IMR-90 (cell line): ENCODE results near the gene LDB1. TPM values are rescaled to one million over a fixed set of nuclear protein-coding genes. Genes with fewer than 3 reads are reported as not detected.

Source experiments
- ATAC-seq: fragments of 200-7000 bp; cut with Tn5 transposase; 2 replicates; pipeline ENCODE4 v1.9.1; 2020; ENCODE audit warnings: low read depth, mild to moderate bottlenecking, moderate library complexity
- BruUV-seq: library from RNA; stranded (reverse); fragments of 400-500 nt; replicated peaks from 2 replicates; lab custom pipeline; 2021; lab: Mats Ljungman, UMichigan
- CTCF ChIA-PET: fragments of 300-600 bp; formaldehyde crosslinking; extraction: SDS; loops from one replicate; lab custom pipeline; 2021; ENCODE audit warnings: antibody characterized with exemption; lab: Yijun Ruan, JAX
- POLR2A ChIA-PET: fragments of 300-600 bp; sonication (Branson Sonifier 250); formaldehyde crosslinking; loops from one replicate; lab custom pipeline; 2022; ENCODE audit warnings: antibody characterized with exemption; ENCODE audit not compliant: unreplicated experiment; lab: Charles Lee
- DNase-seq: peaks from one replicate; pipeline ENCODE4 v3.0.0; 2013
- H2AFZ ChIP-seq: replicated peaks from 2 replicates; pipeline ENCODE3; 2013; ENCODE audit warnings: low read length, mild to moderate bottlenecking; ENCODE audit not compliant: poor library complexity
- H2AK5ac ChIP-seq: 2 replicates; pipeline ENCODE4 v1.6.1; 2013; ENCODE audit warnings: low read depth, low read length, inconsistent platforms
- H2AK9ac ChIP-seq: replicated peaks from 2 replicates; pipeline ENCODE3; 2013; ENCODE audit warnings: mild to moderate bottlenecking, low read depth, low read length, moderate library complexity; ENCODE audit not compliant: poor library complexity
- H2BK120ac ChIP-seq: 2 replicates; pipeline ENCODE4 v1.6.1; 2013; ENCODE audit warnings: low read depth, low read length, inconsistent platforms
- H2BK15ac ChIP-seq: 3 replicates; pipeline ENCODE4 v1.6.1; 2013; ENCODE audit warnings: low read depth, low read length, inconsistent platforms
- H2BK20ac ChIP-seq: 2 replicates; pipeline ENCODE4 v1.6.1; 2013; ENCODE audit warnings: low read depth, mild to moderate bottlenecking, inconsistent platforms, low read length, moderate library complexity
- H2BK5ac ChIP-seq: 2 replicates; pipeline ENCODE4 v1.6.1; 2013; ENCODE audit warnings: mild to moderate bottlenecking, low read depth, low read length, inconsistent platforms; ENCODE audit not compliant: poor library complexity, severe bottlenecking
- H3K14ac ChIP-seq: replicated peaks from 2 replicates; pipeline ENCODE4 v1.6.1; 2013; ENCODE audit warnings: low read depth, low read length, inconsistent platforms
- H3K18ac ChIP-seq: 2 replicates; pipeline ENCODE4 v1.6.1; 2013; ENCODE audit warnings: low read depth, low read length, control low read depth
- H3K23ac ChIP-seq: 2 replicates; pipeline ENCODE4 v1.6.1; 2013; ENCODE audit warnings: low read depth, low read length, inconsistent platforms
- H3K27ac ChIP-seq: 2 replicates; pipeline ENCODE4 v1.5.1; 2013; ENCODE audit warnings: mild to moderate bottlenecking, control low read depth, low read length; ENCODE audit not compliant: insufficient read depth
- H3K27me3 ChIP-seq: 2 replicates; pipeline ENCODE4 v1.6.1; 2013; ENCODE audit warnings: low read length; ENCODE audit not compliant: control insufficient read depth, insufficient read depth
- H3K36me3 ChIP-seq: 2 replicates; pipeline ENCODE4 v1.6.1; 2013; ENCODE audit warnings: low read length, mixed read lengths; ENCODE audit not compliant: control insufficient read depth, insufficient read depth
- H3K4ac ChIP-seq: 2 replicates; pipeline ENCODE4 v1.6.1; 2013; ENCODE audit warnings: low read depth, low read length, inconsistent platforms
- H3K4me1 ChIP-seq: 2 replicates; pipeline ENCODE4 v1.6.1; 2013; ENCODE audit warnings: low read length, mixed read lengths; ENCODE audit not compliant: control insufficient read depth, insufficient read depth
- H3K4me2 ChIP-seq: 2 replicates; pipeline ENCODE4 v1.6.1; 2013; ENCODE audit warnings: low read depth, mild to moderate bottlenecking, control low read depth, low read length, moderate library complexity
- H3K4me3 ChIP-seq: 2 replicates; pipeline ENCODE4 v1.5.1; 2013; ENCODE audit warnings: low read depth, mild to moderate bottlenecking, control low read depth, low read length, moderate library complexity; ENCODE audit not compliant: insufficient read depth
- H3K56ac ChIP-seq: 2 replicates; pipeline ENCODE4 v1.6.1; 2013; ENCODE audit warnings: low read length, inconsistent platforms; ENCODE audit not compliant: insufficient read depth; ENCODE audit errors: extremely low read depth
- H3K79me1 ChIP-seq, 2 experiments: 2 replicates each; pipeline ENCODE4 v1.6.1; 2013; ENCODE audit warnings: low read length in 2 of 2, inconsistent platforms in 1 of 2, low read depth in 1 of 2
- H3K9ac ChIP-seq: 2 replicates; pipeline ENCODE4 v1.6.1; 2013; ENCODE audit warnings: low read depth, low read length, control low read depth
- H3K9me1 ChIP-seq: 2 replicates; pipeline ENCODE4 v1.6.1; 2013; ENCODE audit warnings: low read length, inconsistent platforms; ENCODE audit not compliant: insufficient read depth
- H3K9me3 ChIP-seq: 2 replicates; pipeline ENCODE4 v1.6.1; 2013; ENCODE audit warnings: low read length; ENCODE audit not compliant: control insufficient read depth, insufficient read depth
- H4K20me1 ChIP-seq: 2 replicates; pipeline ENCODE4 v1.6.1; 2013; ENCODE audit warnings: low read length, inconsistent platforms; ENCODE audit not compliant: insufficient read depth
- H4K5ac ChIP-seq: 2 replicates; pipeline ENCODE4 v1.6.1; 2013; ENCODE audit warnings: mild to moderate bottlenecking, low read depth, low read length, control low read depth
- H4K8ac ChIP-seq, 2 experiments: 2 replicates each; pipeline ENCODE4 v1.6.1; 2013; ENCODE audit warnings: low read depth in 2 of 2, low read length in 2 of 2, control low read depth in 1 of 2, inconsistent platforms in 1 of 2
- H4K91ac ChIP-seq: 2 replicates; pipeline ENCODE4 v1.6.1; 2013; ENCODE audit warnings: low read depth, low read length, inconsistent platforms; ENCODE audit not compliant: insufficient read depth
- MAZ ChIP-seq: IDR thresholded peaks from 2 replicates; pipeline ENCODE4 v1.6.1; 2012; ENCODE audit warnings: low read depth, mild to moderate bottlenecking, low read length, improper control_type of control experiment, moderate library complexity, borderline replicate concordance
- RAD21 ChIP-seq: IDR thresholded peaks from 2 replicates; pipeline ENCODE4 v1.6.1; 2012; ENCODE audit warnings: low read length, improper control_type of control experiment
- WGBS, 2 experiments: methylation state at CpG; one replicate each; pipeline versions ENCODE4 v1.1.5 to v1.1.7; 2013; ENCODE audit warnings: missing lambda C conversion rate in 2 of 2; ENCODE audit not compliant: insufficient read length in 1 of 2; ENCODE audit errors: extremely low coverage in 2 of 2; 5-methylcytosine and 5-hydroxymethylcytosine counted together
- dilution Hi-C: fragments of 300-500 bp; cut with HindIII; formaldehyde crosslinking; loops from one replicate; pipeline ENCODE4 v1.14.3; 2018; ENCODE audit warnings: low sequenced_read_pairs; ENCODE audit not compliant: unreplicated experiment
- in situ Hi-C: fragments of 300-500 bp; cut with MboI; formaldehyde crosslinking; loops from 3 replicates; pipeline ENCODE4 v1.14.3; 2019; ENCODE audit warnings: low sequenced_read_pairs, inconsistent platforms, mixed read lengths
- intact Hi-C: fragments of 100-400 bp; cut with micrococcal nuclease; formaldehyde crosslinking; loops from 2 replicates; pipeline ENCODE4 v1.10.0; 2022
- polyA plus RNA-seq, 3 experiments: library from polyadenylated mRNA; depleted of rRNA; stranded (reverse); fragments of >200 nt; gene quantifications; 2 replicates each; pipeline ENCODE4 v1.2.3, GENCODE V29; 2012; ENCODE audit warnings: low replicate concordance in 1 of 3
- total RNA-seq: library from RNA; depleted of rRNA; stranded (reverse); fragments of >200 nt; gene quantifications from 2 replicates; pipeline ENCODE4 v1.2.3, GENCODE V29; 2012

LDB1 gene
- total and polyA plus RNA-seq, 2 of the 4 experiments (the other 2 are of a cell fraction): 47.9 to 92.4 TPM

GRCh38 chr10:102120991-102121738, 997 bp upstream of the LDB1 start:
- peak overlapping the region; percentile 91 for H3K27ac ChIP-seq

More at GRCh38 chr10:102120991-102121738, 997 bp upstream of the LDB1 start:
- Histone ChIP-seq H3K9ac (peak overlapping the region; percentile 98), H2AK5ac (peak overlapping the region; percentile 90), H3K4ac (peak overlapping the region; percentile 93), H3K14ac (peak overlapping the region; percentile 99), H3K4me3 (peak overlapping the region; percentile 89), H3K9me3 (no peaks in the 10 kb centered on the region), H4K8ac (peak overlapping the region; percentile 53 to 91), H4K5ac (peak overlapping the region; percentile 90), H2AFZ (peak overlapping the region; percentile 94), H4K20me1 (peaks cover 16% of the 10 kb centered on the region), H3K4me1 (peaks cover 26% of the 10 kb centered on the region), H2BK15ac (peak overlapping the region; percentile 88; the same call in 2 of the 3 replicates), H3K18ac (peak overlapping the region; percentile 89), H3K27me3 (no peaks in the 10 kb centered on the region), H3K79me1 (peaks cover 7 to 54% of the 10 kb centered on the region in 2 experiments; a peak in 2 of 4 replicates), H2BK120ac (peak overlapping the region; percentile 94), H2AK9ac (peak overlapping the region; percentile 100), H3K36me3 (no peaks in the 10 kb centered on the region), H4K91ac (peak overlapping the region; percentile 94), H2BK5ac (peak overlapping the region; percentile 87), H2BK20ac (peak overlapping the region; percentile 91), H3K4me2 (peak overlapping the region; percentile 78), H3K23ac (peak overlapping the region; percentile 99), H3K9me1 (peaks cover 20% of the 10 kb centered on the region), H3K56ac (peak overlapping the region; percentile 79)
- dilution Hi-C loops: no loop called here
- BruUV-seq: no TSS peak
- no CpG with 5 or more reads among the region's 15 CpGs for WGBS, 2 experiments
- CTCF ChIA-PET: interaction anchor here (2.0 kb wide), 1 partner anchor 11 kb away, joined by 10 read pairs; the partner anchor contains the start of gene PPRC1
- TF ChIP-seq RAD21 (no peak), MAZ (peak; percentile 7; the same call in 1 of the 2 replicates)
- intact Hi-C loops: loop anchor here (2.0 kb wide), 1 partner anchor 32 kb away; the partner anchor contains the start of gene NOLC1
- in situ Hi-C loops: no loop called here
- POLR2A ChIA-PET: interaction anchor here (0.6 kb wide), 1 partner anchor 449 kb away, joined by 4 read pairs; no protein-coding TSS in a partner anchor
- peak; percentile 90 for DNase-seq
- ATAC-seq: peak; percentile 62
